HS-27A (cell line): ENCODE data around the gene SRGAP2C.
"Not testable (repeated sequence)": the region's sequence is repeated elsewhere in the genome, so short reads cannot be mapped to it uniquely, and the experiment has no call there.

Experiments used
- DNase-seq: peaks from one replicate; pipeline ENCODE4 v3.0.0-alpha.2; 2012; ENCODE audit warnings: low read depth, missing footprints

Gene SRGAP2C

DNA sequence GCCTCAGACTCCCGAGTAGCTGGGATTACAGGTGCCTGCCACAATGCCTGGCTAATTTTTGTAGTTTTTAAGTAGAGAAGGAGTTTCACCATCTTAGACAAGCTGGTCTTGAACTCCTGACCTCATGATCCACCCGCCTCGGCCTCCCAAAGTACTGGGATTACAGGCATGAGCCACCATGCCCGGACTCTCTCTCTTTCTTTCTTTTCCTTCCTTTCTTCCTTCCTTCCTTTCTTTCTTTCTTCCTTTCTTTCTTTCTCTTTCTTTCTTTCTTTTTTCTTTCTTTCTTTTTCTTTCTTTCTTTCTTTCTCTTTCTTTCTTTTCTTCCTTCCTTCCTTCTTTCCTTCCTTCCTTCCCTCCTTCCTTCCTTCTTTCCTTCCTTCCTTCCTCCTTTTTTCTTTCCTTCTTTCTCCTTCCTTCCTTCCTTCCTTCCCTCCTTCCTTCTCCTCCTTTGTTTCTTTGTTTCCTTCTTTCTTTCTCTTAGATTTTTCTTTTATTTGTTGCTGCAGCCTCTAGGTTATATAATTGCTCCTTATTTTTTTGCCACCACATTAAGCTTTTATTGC, 234.4 kb downstream of the SRGAP2C start:
- not testable (repeated sequence) for DNase-seq

DNA sequence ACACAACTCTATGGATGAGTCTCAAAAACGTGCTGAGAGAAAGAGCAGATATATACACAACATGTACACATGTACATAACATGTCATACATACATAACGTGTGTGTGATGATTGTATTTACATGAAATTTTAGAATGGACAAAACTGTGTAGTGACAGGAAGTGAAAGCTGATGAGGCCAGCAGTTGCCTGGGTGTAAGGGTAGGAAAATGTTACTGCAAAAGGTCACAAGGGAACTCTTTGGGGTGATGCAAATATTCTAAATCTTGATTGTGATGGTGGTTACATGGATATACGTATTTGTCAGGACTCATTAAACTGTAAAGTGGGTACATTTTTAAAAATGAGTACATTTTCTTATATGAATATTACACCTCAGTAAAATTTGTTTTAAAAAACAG, 236.7 kb downstream of the SRGAP2C start:
- DNase-seq = not testable (repeated sequence)

DNA sequence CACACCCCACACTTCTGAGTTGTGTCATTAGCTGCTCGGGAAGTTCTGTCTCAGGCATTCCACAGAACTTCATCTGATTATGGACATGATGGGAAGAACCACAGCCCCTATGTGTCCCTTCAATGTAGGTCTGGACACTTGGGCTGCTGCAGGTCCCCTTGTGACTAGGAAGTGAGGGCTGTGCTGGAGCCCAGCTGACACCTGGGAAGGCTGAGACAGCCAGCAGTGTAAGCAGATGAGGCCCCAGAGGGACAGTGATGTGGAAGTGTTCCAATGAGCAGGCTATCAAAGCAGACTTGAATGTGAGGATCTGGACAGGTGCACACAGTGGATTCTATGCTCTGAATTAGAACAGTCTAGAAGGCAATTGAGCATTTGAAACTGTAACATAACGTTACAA, 239.2 kb downstream of the SRGAP2C start:
- not testable (repeated sequence) for DNase-seq

DNA sequence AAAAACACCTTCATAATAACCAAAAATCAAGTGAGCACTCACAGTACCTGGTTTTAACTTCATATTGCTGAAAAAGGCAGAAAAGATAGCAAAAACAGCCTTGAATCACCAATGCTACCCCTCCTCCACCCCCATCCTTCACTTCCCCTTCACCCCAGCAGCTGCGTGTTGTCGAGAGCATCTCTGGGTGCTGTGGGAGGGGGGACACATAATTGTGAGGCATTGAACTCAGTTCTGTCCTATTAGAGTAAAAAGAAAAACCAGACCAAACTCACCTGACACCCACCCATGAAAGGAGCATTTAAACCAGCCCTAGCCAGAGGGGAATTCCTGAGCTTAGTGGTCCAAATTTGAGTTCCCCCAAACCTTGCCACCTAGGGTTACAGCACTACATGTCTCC, 248.7 kb downstream of the SRGAP2C start:
- DNase-seq = not testable (repeated sequence)

GRCh38 chr1:121438862-121439261, 254.1 kb downstream of the SRGAP2C start:
- DNase-seq = not testable (repeated sequence)

- DNase-seq = no peak
These were observed 256.2 kb downstream of the SRGAP2C start for GRCh38 chr1:121440993-121441392.
